Muscle of back (tissue), 11 donors: ENCODE results near the gene RPA3. TPM values are rescaled to one million over a fixed set of nuclear protein-coding genes. Genes with fewer than 3 reads are reported as not detected.

Source experiments
- DNase-seq, 3 donors: peaks; one replicate each; pipeline versions ENCODE4 v3.0.0 to v3.0.0-alpha.2; 2013
- polyA plus RNA-seq, 10 donors: library from polyadenylated mRNA; unstranded; fragments of 120-200 nt; gene quantifications; one replicate each; pipeline ENCODE4 v1.2.1, GENCODE V29; 2013; ENCODE audit not compliant: insufficient read length in 10 of 10

RPA3 gene
- polyA plus RNA-seq, 10 donors = 23.6 to 33.2 (median 26.2) TPM

DNA sequence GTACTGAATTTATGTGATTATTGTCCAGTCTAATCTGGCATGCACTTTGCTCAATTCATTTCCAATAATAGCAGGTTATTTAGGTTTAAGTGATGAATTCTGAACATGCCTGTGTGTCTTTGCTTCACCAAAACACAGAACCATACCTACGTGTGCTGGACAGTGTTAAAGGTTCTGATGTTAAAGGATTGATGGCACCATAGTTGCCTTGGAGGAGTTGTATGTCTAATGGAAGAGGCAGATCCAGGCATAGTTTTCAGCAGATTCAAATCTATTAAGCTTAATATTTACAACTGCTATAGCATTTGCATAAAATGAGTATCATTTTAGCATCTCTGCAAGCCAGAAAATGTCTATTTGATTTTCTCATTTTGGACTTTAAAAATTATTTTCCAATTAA is 105.9 kb downstream of the RPA3 start:
- DNase-seq = no peak

DNA sequence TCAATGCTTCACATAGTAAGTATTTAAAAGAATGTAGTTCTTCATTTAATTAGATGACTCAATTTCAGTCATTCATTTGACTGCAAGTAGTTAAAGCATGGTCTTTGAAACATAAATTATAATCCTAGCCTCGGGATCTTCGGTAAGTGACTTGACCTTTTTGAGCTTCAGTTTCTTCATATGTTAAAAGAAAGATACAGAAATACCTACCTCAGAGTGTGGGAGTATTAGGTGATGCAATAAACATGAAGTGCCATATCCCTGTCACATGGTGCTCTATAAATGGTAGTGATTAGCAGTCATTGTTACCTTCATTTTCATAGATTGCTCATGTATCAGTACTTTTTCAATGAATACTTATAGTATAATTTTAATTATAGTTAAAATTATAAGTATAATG is 109.1 kb downstream of the RPA3 start:
- no peak for DNase-seq

DNA sequence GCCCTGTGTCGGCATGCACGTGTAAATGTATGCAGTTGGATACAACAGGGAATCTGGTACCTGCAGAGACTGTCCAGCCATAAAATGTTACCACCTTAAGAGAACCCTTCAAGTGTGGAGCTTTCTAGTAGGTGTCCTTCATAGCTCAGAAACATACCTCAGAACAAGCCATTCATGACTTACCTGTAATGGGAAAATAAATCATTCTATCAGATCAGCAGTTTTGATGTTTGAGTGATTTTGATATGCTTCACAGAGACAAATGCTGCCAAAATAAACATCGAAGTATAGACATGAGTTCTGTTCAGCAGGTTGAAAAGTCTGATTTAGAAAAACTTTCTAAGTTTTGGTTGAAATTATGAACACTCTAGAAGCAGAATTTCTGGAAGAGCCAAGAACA is 111.4 kb downstream of the RPA3 start:
- no peak for DNase-seq

DNA sequence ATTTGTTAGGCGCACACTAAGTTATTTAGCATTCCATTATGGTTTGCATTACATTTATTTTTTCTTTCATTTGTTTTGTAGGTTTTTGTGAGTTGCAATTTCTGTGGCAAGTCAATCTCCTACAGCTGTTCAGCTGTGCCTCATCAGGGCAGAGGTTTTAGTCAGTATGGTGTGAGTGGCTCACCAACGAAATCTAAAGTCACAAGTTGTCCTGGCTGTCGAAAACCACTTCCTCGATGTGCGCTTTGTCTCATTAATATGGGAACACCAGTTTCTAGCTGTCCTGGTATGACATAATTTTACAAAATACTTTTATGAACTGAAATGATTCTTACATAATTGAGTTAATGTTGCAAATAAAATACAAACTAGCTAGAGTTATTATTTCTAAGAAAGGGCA is 122.2 kb downstream of the RPA3 start:
- no peak for DNase-seq

DNA sequence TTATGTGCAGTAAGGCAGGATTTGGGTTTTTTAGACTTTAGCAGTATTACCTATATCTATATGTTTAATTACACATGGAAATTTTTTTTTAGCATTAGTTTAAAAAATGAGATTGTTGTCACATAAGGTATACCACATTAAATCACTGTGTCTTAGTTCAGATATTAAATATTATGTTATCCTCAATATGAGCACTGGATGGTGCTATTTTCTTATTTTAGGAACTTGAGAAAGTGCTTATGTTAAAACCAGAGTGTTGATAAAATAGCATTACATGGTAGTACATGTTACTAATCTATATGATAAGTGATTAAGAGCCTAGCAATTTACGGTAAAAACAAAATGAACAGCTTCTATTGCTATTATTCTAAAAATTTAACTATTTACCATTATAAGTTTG is 123.0 kb downstream of the RPA3 start:
- DNase-seq = peak; percentile 15 to 34 (median 20)

Other genes starting within 250 kb of the RPA3 start
- 1 to 10 TPM in 4 of 10 donors, under 1 TPM in 6; 0.51 to 1.8 (median 0.90) TPM for gene COL28A1, start 182.7 kb downstream of the RPA3 start, polyA plus RNA-seq
- 10 to 100 TPM; 22.0 to 35.4 (median 27.4) TPM for gene MIOS, start 151.7 kb downstream of the RPA3 start, polyA plus RNA-seq
- gene UMAD1, start 77.9 kb downstream of the RPA3 start, polyA plus RNA-seq = 10 to 100 TPM in 4 of 10 donors, 1 to 10 TPM in 6; 8.6 to 12.3 (median 9.9) TPM